Liver (tissue), 9 donors: ENCODE data around the gene RAB3GAP1. TPM values are rescaled to one million over a fixed set of nuclear protein-coding genes. Genes with fewer than 3 reads are reported as not detected.

ENCODE experiments used
- DNase-seq: peaks from one replicate; pipeline ENCODE4 v3.0.0-alpha.2; 2017; ENCODE audit warnings: low spot score
- H3K27ac ChIP-seq, 2 donors: one replicate each; pipeline ENCODE4 v1.7.0; 2013; ENCODE audit warnings: inconsistent platforms in 2 of 2, low read length in 2 of 2, control low read depth in 1 of 2, low read depth in 1 of 2, mild to moderate bottlenecking in 1 of 2
- H3K27me3 ChIP-seq, 4 donors: one replicate each; pipeline versions ENCODE4 v1.6.1 to v1.7.0; 2013; ENCODE audit warnings: low read length in 3 of 4, inconsistent platforms in 1 of 4, mild to moderate bottlenecking in 1 of 4, moderate library complexity in 1 of 4; ENCODE audit not compliant: control insufficient read depth in 4 of 4, insufficient read depth in 4 of 4
- H3K36me3 ChIP-seq, 4 donors: one replicate each; pipeline versions ENCODE4 v1.6.1 to v1.7.0; 2013; ENCODE audit warnings: low read length in 3 of 4, mild to moderate bottlenecking in 3 of 4, low read depth in 1 of 4, moderate library complexity in 1 of 4; ENCODE audit not compliant: control insufficient read depth in 4 of 4, insufficient read depth in 3 of 4
- H3K4me1 ChIP-seq, 4 donors: one replicate each; pipeline versions ENCODE4 v1.6.1 to v1.7.0; 2013; ENCODE audit warnings: low read length in 3 of 4, mild to moderate bottlenecking in 3 of 4, moderate library complexity in 1 of 4; ENCODE audit not compliant: control insufficient read depth in 4 of 4, insufficient read depth in 4 of 4
- H3K4me3 ChIP-seq, 3 donors: one replicate each; pipeline versions ENCODE4 v1.6.1 to v1.7.0; 2013; ENCODE audit warnings: low read length in 3 of 3, control low read depth in 1 of 3, low read depth in 1 of 3, mild to moderate bottlenecking in 1 of 3
- H3K9ac ChIP-seq, 2 donors: one replicate each; pipeline ENCODE4 v1.7.0; 2013; ENCODE audit warnings: low read length in 2 of 2, mild to moderate bottlenecking in 2 of 2, moderate library complexity in 2 of 2, control low read depth in 1 of 2, low read depth in 1 of 2
- H3K9me3 ChIP-seq, 4 donors: one replicate each; pipeline versions ENCODE4 v1.6.1 to v1.7.0; 2013; ENCODE audit warnings: low read length in 3 of 4; ENCODE audit not compliant: control insufficient read depth in 4 of 4
- ATF3 ChIP-seq: IDR thresholded peaks from 2 replicates; pipeline ENCODE4 v1.6.1; 2016; ENCODE audit warnings: antibody characterized with exemption
- EGR1 ChIP-seq, 2 donors: IDR thresholded peaks; 2 replicates each; pipeline ENCODE4 v1.6.1; 2016 to 2018; ENCODE audit warnings: antibody characterized with exemption in 2 of 2, low read depth in 2 of 2
- FOXA1 ChIP-seq: IDR thresholded peaks from 2 replicates; pipeline ENCODE4 v1.6.1; 2016; ENCODE audit warnings: antibody characterized with exemption
- GABPA ChIP-seq, 2 donors: IDR thresholded peaks in 1 of 2; conservative IDR thresholded peaks in 1 of 2; 2 replicates each; pipeline ENCODE4 v1.6.1; 2016; ENCODE audit warnings: antibody characterized with exemption in 2 of 2, mild to moderate bottlenecking in 1 of 2, moderate library complexity in 1 of 2
- HNF4A ChIP-seq, 2 donors: conservative IDR thresholded peaks; 2 replicates each; pipeline ENCODE4 v1.6.1; 2016; ENCODE audit warnings: antibody characterized with exemption in 2 of 2, mild to moderate bottlenecking in 2 of 2
- HNF4G ChIP-seq: IDR thresholded peaks from 2 replicates; pipeline ENCODE4 v1.6.1; 2016; ENCODE audit warnings: antibody characterized with exemption
- JUND ChIP-seq, 2 donors: IDR thresholded peaks; 2 replicates each; pipeline ENCODE4 v1.6.1; 2016; ENCODE audit warnings: antibody characterized with exemption in 2 of 2
- NR2F2 ChIP-seq: IDR thresholded peaks from 2 replicates; pipeline ENCODE4 v1.6.1; 2016; ENCODE audit warnings: antibody characterized with exemption
- RAD21 ChIP-seq, 2 donors: IDR thresholded peaks; 2 replicates each; pipeline ENCODE4 v1.6.1; 2016; ENCODE audit warnings: antibody characterized with exemption in 2 of 2, mild to moderate bottlenecking in 2 of 2
- RXRA ChIP-seq, 2 donors: IDR thresholded peaks; 2 replicates each; pipeline ENCODE4 v1.6.1; 2017 to 2018; ENCODE audit warnings: antibody characterized with exemption in 2 of 2, mild to moderate bottlenecking in 1 of 2
- SP1 ChIP-seq: IDR thresholded peaks from 2 replicates; pipeline ENCODE4 v1.6.1; 2018; ENCODE audit warnings: antibody characterized with exemption, mild to moderate bottlenecking
- TAF1 ChIP-seq: conservative IDR thresholded peaks from 2 replicates; pipeline ENCODE4 v1.6.1; 2016; ENCODE audit warnings: antibody characterized with exemption, mild to moderate bottlenecking
- YY1 ChIP-seq: IDR thresholded peaks from 2 replicates; pipeline ENCODE4 v1.6.1; 2016; ENCODE audit warnings: antibody characterized with exemption, mild to moderate bottlenecking
- WGBS: extraction: QIAGEN DNeasy Blood & Tissue Kit; methylation state at CpG from one replicate; pipeline ENCODE4 v1.1.7; 2013; 5-methylcytosine and 5-hydroxymethylcytosine counted together
- polyA plus RNA-seq, 2 donors: library from polyadenylated mRNA; stranded (reverse) in 1 of 2; unstranded in 1 of 2; fragments of 200-250 nt in 1 of 2; fragments of >200 nt in 1 of 2; fragmentation: Nextera tagmentation in 1 of 2; extraction: Ambion mirVana in 1 of 2; gene quantifications; one replicate each; pipeline versions ENCODE4 v1.2.1 to v1.2.3, GENCODE V29; 2013 to 2015
- total RNA-seq, 2 donors: library from RNA; depleted of rRNA; stranded (reverse); fragments of >200 nt; gene quantifications; one replicate each; pipeline ENCODE4 v1.2.3, GENCODE V29; 2014
- TF ChIP-seq, protein P1 (sequence below): IDR thresholded peaks from 2 replicates; pipeline ENCODE4 v1.6.1; 2016; ENCODE audit warnings: antibody characterized with exemption
- TF ChIP-seq, protein P2 (sequence below): fragments of 150-350 bp; IDR thresholded peaks from 2 replicates; pipeline ENCODE4 v1.5.1; 2017; ENCODE audit warnings: improper control_type of control experiment, low read depth, low read length; ENCODE audit not compliant: missing input control
- TF ChIP-seq, protein P3 (sequence below): IDR thresholded peaks from 2 replicates; pipeline ENCODE4 v1.6.1; 2016; ENCODE audit warnings: antibody characterized with exemption, mild to moderate bottlenecking
- donor health status: healthy.
- donor health status: healthy.
- donor health status: healthy.
- donor health status: healthy.
- donor health status: healthy.

The RAB3GAP1 gene
- total and polyA plus RNA-seq, 4 donors, result 8.8 to 30.0 (median 15.1) TPM

DNA sequence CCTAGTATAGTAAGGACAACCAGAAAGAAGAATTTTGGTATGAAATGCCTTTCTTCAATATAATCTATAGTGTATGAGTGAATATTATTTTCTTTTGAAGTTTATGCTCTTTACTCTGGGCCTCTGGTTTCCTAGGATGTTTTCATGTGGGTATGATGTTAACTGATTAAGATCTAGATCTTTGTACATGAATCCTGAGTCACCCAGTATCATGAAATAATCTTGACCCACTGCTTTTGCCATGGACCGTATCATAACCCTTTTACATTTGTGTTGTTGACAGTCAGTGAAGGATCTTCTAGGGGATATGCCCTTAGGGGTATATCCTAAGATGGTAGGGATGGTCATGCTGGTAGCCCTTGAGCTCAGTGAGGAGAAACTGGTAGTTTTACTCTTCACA, 100.3 kb downstream of the RAB3GAP1 start:
- Histone ChIP-seq H3K27ac (no peak overlapping the region), H3K9me3 (no peaks in the 10 kb centered on the region), H3K4me1 (peaks cover 0 to 2% (median 0%) of the 10 kb centered on the region in 4 donors), H3K4me3 (no peak overlapping the region), H3K9ac (no peak overlapping the region), H3K27me3 (no peaks in the 10 kb centered on the region), H3K36me3 (peaks cover 4 to 43% (median 28%) of the 10 kb centered on the region in 4 donors)
- DNase-seq, result no peak
- TF ChIP-seq EGR1 (IDR thresholded peaks at IDR 0.05; ENCODE audit: low read depth in 2 of 2) (no peak), ATF3 (no peak)
- TF ChIP-seq, protein P1, sequence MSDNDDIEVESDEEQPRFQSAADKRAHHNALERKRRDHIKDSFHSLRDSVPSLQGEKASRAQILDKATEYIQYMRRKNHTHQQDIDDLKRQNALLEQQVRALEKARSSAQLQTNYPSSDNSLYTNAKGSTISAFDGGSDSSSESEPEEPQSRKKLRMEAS, result no peak
- WGBS, result 96% methylated on average over 1 of the region's 1 CpG

- H3K27ac ChIP-seq, result no peak overlapping the region
- TF ChIP-seq, protein P2, sequence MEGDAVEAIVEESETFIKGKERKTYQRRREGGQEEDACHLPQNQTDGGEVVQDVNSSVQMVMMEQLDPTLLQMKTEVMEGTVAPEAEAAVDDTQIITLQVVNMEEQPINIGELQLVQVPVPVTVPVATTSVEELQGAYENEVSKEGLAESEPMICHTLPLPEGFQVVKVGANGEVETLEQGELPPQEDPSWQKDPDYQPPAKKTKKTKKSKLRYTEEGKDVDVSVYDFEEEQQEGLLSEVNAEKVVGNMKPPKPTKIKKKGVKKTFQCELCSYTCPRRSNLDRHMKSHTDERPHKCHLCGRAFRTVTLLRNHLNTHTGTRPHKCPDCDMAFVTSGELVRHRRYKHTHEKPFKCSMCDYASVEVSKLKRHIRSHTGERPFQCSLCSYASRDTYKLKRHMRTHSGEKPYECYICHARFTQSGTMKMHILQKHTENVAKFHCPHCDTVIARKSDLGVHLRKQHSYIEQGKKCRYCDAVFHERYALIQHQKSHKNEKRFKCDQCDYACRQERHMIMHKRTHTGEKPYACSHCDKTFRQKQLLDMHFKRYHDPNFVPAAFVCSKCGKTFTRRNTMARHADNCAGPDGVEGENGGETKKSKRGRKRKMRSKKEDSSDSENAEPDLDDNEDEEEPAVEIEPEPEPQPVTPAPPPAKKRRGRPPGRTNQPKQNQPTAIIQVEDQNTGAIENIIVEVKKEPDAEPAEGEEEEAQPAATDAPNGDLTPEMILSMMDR, result no peak
- TF ChIP-seq ATF3, result no peak
- TF ChIP-seq GABPA (IDR thresholded peaks at IDR 0.05 in 1 of 2, conservative IDR thresholded peaks at IDR 0.05 in 1 of 2), result no peak
- TF ChIP-seq, protein P1, result no peak
- TF ChIP-seq TAF1, result no peak
- no peak for TF ChIP-seq NR2F2
- no peak for TF ChIP-seq YY1
- TF ChIP-seq HNF4G, result no peak
- TF ChIP-seq RAD21 (IDR thresholded peaks at IDR 0.05), result no peak
- no peak for TF ChIP-seq HNF4A (conservative IDR thresholded peaks at IDR 0.05)
- no peak for TF ChIP-seq SP1
- TF ChIP-seq JUND (IDR thresholded peaks at IDR 0.05), result no peak
- TF ChIP-seq RXRA (IDR thresholded peaks at IDR 0.05), result no peak
- no peak for TF ChIP-seq FOXA1
- no peak for TF ChIP-seq EGR1 (IDR thresholded peaks at IDR 0.05; ENCODE audit: low read depth in 2 of 2)
- TF ChIP-seq, protein P3, sequence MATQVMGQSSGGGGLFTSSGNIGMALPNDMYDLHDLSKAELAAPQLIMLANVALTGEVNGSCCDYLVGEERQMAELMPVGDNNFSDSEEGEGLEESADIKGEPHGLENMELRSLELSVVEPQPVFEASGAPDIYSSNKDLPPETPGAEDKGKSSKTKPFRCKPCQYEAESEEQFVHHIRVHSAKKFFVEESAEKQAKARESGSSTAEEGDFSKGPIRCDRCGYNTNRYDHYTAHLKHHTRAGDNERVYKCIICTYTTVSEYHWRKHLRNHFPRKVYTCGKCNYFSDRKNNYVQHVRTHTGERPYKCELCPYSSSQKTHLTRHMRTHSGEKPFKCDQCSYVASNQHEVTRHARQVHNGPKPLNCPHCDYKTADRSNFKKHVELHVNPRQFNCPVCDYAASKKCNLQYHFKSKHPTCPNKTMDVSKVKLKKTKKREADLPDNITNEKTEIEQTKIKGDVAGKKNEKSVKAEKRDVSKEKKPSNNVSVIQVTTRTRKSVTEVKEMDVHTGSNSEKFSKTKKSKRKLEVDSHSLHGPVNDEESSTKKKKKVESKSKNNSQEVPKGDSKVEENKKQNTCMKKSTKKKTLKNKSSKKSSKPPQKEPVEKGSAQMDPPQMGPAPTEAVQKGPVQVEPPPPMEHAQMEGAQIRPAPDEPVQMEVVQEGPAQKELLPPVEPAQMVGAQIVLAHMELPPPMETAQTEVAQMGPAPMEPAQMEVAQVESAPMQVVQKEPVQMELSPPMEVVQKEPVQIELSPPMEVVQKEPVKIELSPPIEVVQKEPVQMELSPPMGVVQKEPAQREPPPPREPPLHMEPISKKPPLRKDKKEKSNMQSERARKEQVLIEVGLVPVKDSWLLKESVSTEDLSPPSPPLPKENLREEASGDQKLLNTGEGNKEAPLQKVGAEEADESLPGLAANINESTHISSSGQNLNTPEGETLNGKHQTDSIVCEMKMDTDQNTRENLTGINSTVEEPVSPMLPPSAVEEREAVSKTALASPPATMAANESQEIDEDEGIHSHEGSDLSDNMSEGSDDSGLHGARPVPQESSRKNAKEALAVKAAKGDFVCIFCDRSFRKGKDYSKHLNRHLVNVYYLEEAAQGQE, result no peak
- H3K4me1 ChIP-seq, result peaks cover 0 to 2% (median 0%) of the 10 kb centered on the region in 4 donors
- H3K9me3 ChIP-seq, result no peaks in the 10 kb centered on the region
- peaks cover 4 to 47% (median 40%) of the 10 kb centered on the region in 4 donors for H3K36me3 ChIP-seq
- H3K4me3 ChIP-seq, result no peak overlapping the region
- no peak overlapping the region for H3K9ac ChIP-seq
- DNase-seq, result no peak
- no peaks in the 10 kb centered on the region for H3K27me3 ChIP-seq
Measured at GRCh38 chr2:135154962-135155361, 102.9 kb downstream of the RAB3GAP1 start.
